ENCODE data around the gene CHST3.

CHST3 gene

DNA sequence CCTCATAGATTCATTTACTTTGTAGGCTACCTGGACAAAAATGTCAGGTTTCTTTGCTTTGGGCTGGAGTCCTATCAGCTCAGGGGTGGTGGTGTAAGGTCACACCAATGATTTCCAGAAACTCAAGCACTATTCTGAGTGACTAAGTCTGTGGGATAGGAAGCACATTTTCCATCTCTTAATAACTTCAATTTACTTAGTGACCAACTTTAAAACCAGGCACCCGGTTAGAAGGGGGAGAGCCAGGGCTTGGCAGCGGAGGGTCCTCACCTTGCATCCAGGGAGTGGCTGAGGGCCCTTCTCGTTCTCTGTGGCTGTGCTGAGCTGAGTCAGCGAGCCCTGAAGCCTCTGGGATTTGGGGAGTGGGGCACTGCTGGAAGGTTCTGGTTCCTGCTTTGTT is 6.7 kb downstream of the CHST3 start:
- Histone ChIP-seq H2AFZ (ENCODE audit: low read depth, low read length, severe bottlenecking) (no peak overlapping the region), H3K27me3 (ENCODE audit: low read length) (no peaks in the 10 kb centered on the region), H3K9ac (ENCODE audit: low read length) (no peak overlapping the region), H3K4me3 (ENCODE audit: insufficient read depth, low read length, poor library complexity, severe bottlenecking) (no peak overlapping the region), H3F3A (ENCODE audit: insufficient read depth) (no peaks in the 10 kb centered on the region), H3K9me3 (ENCODE audit: insufficient read depth, low read length) (no peaks in the 10 kb centered on the region), H3K27ac (ENCODE audit: low read depth, low read length) (no peak overlapping the region), H3K79me2 (ENCODE audit: insufficient read depth, low read length) (no peaks in the 10 kb centered on the region), H4K20me1 (ENCODE audit: low read depth, low read length) (no peaks in the 10 kb centered on the region), H3K9me2 (replicated peaks; ENCODE audit: insufficient read depth, low read length) (no peaks in the 10 kb centered on the region), H3K36me3 (ENCODE audit: low read length) (no peaks in the 10 kb centered on the region), H3K4me2 (ENCODE audit: low read depth, low read length, poor library complexity, severe bottlenecking) (no peak overlapping the region)
- TF ChIP-seq, protein P1, sequence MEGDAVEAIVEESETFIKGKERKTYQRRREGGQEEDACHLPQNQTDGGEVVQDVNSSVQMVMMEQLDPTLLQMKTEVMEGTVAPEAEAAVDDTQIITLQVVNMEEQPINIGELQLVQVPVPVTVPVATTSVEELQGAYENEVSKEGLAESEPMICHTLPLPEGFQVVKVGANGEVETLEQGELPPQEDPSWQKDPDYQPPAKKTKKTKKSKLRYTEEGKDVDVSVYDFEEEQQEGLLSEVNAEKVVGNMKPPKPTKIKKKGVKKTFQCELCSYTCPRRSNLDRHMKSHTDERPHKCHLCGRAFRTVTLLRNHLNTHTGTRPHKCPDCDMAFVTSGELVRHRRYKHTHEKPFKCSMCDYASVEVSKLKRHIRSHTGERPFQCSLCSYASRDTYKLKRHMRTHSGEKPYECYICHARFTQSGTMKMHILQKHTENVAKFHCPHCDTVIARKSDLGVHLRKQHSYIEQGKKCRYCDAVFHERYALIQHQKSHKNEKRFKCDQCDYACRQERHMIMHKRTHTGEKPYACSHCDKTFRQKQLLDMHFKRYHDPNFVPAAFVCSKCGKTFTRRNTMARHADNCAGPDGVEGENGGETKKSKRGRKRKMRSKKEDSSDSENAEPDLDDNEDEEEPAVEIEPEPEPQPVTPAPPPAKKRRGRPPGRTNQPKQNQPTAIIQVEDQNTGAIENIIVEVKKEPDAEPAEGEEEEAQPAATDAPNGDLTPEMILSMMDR (IDR thresholded peaks at IDR 0.05; ENCODE audit: insufficient read depth, low read length, poor library complexity, severe bottlenecking), result no peak
- no peak for TF ChIP-seq EZH2phosphoT487 (conservative IDR thresholded peaks at IDR 0.05; ENCODE audit: low read length)

- no peaks in the 10 kb centered on the region for H3F3A ChIP-seq (ENCODE audit: insufficient read depth)
- H3K9ac ChIP-seq (ENCODE audit: low read length), result no peak overlapping the region
- no peaks in the 10 kb centered on the region for H4K20me1 ChIP-seq (ENCODE audit: low read depth, low read length)
- H3K9me3 ChIP-seq (ENCODE audit: insufficient read depth, low read length), result no peaks in the 10 kb centered on the region
- H3K27me3 ChIP-seq (ENCODE audit: low read length), result no peaks in the 10 kb centered on the region
- H3K4me3 ChIP-seq (ENCODE audit: insufficient read depth, low read length, poor library complexity, severe bottlenecking), result no peak overlapping the region
- H3K4me2 ChIP-seq (ENCODE audit: low read depth, low read length, poor library complexity, severe bottlenecking), result no peak overlapping the region
- H3K79me2 ChIP-seq (ENCODE audit: insufficient read depth, low read length), result no peaks in the 10 kb centered on the region
- no peak overlapping the region for H3K27ac ChIP-seq (ENCODE audit: low read depth, low read length)
- no peak for TF ChIP-seq EZH2phosphoT487 (conservative IDR thresholded peaks at IDR 0.05; ENCODE audit: low read length)
- TF ChIP-seq, protein P1 (IDR thresholded peaks at IDR 0.05; ENCODE audit: insufficient read depth, low read length, poor library complexity, severe bottlenecking), result no peak
- no peak overlapping the region for H2AFZ ChIP-seq (ENCODE audit: low read depth, low read length, severe bottlenecking)
- H3K9me2 ChIP-seq (replicated peaks; ENCODE audit: insufficient read depth, low read length), result no peaks in the 10 kb centered on the region
- H3K36me3 ChIP-seq (ENCODE audit: low read length), result no peaks in the 10 kb centered on the region
These were observed 7.1 kb downstream of the CHST3 start for GRCh38 chr10:71971311-71971731.

GRCh38 chr10:71971769-71972555 is 7.8 kb downstream of the CHST3 start:
- TF ChIP-seq EZH2phosphoT487 (conservative IDR thresholded peaks at IDR 0.05; ENCODE audit: low read length), result no peak
- TF ChIP-seq, protein P1 (IDR thresholded peaks at IDR 0.05; ENCODE audit: insufficient read depth, low read length, poor library complexity, severe bottlenecking), result no peak
- Histone ChIP-seq H3K9me3 (ENCODE audit: insufficient read depth, low read length) (no peaks in the 10 kb centered on the region), H2AFZ (ENCODE audit: low read depth, low read length, severe bottlenecking) (no peak overlapping the region), H3K9ac (ENCODE audit: low read length) (no peak overlapping the region), H3K4me2 (ENCODE audit: low read depth, low read length, poor library complexity, severe bottlenecking) (no peak overlapping the region), H3K27ac (ENCODE audit: low read depth, low read length) (no peak overlapping the region), H3K79me2 (ENCODE audit: insufficient read depth, low read length) (no peaks in the 10 kb centered on the region), H4K20me1 (ENCODE audit: low read depth, low read length) (no peaks in the 10 kb centered on the region), H3K27me3 (ENCODE audit: low read length) (no peaks in the 10 kb centered on the region), H3K36me3 (ENCODE audit: low read length) (no peaks in the 10 kb centered on the region), H3K4me3 (ENCODE audit: insufficient read depth, low read length, poor library complexity, severe bottlenecking) (no peak overlapping the region), H3F3A (ENCODE audit: insufficient read depth) (no peaks in the 10 kb centered on the region), H3K9me2 (replicated peaks; ENCODE audit: insufficient read depth, low read length) (no peaks in the 10 kb centered on the region)
